Loucy (cell line): Measurements from ENCODE around the gene TSPAN9.

Experiments used
- H2AFZ ChIP-seq: fragments of 200-600 bp; sonication (generic); 2 replicates; pipeline ENCODE4 v1.6.0; 2016; ENCODE audit warnings: antibody characterized with exemption, mild to moderate bottlenecking, low read length, moderate library complexity
- H3F3A ChIP-seq: fragments of 200-600 bp; 2 replicates; pipeline ENCODE4 v1.6.0; 2016; ENCODE audit warnings: antibody characterized with exemption, low read depth, mild to moderate bottlenecking
- H3K27me3 ChIP-seq: fragments of 200-600 bp; sonication (generic); 2 replicates; pipeline ENCODE4 v1.6.1; 2014; ENCODE audit warnings: low read length, mild to moderate bottlenecking; ENCODE audit not compliant: insufficient read depth, poor library complexity, severe bottlenecking
- H3K36me3 ChIP-seq: fragments of 200-600 bp; sonication (generic); 2 replicates; pipeline ENCODE4 v1.6.1; 2016; ENCODE audit warnings: low read length; ENCODE audit not compliant: insufficient read depth
- H3K4me1 ChIP-seq: fragments of 200-600 bp; sonication (generic); 2 replicates; pipeline ENCODE4 v1.5.1; 2014; ENCODE audit warnings: low read length, mild to moderate bottlenecking; ENCODE audit not compliant: insufficient read depth, poor library complexity, severe bottlenecking
- H3K4me2 ChIP-seq: fragments of 200-600 bp; sonication (generic); 2 replicates; pipeline ENCODE4 v1.6.0; 2014; ENCODE audit warnings: antibody characterized with exemption, low read length, low read depth, mild to moderate bottlenecking; ENCODE audit not compliant: poor library complexity, severe bottlenecking
- H3K4me3 ChIP-seq: fragments of 200-600 bp; sonication (generic); 2 replicates; pipeline ENCODE4 v1.5.1; 2014; ENCODE audit warnings: low read length, mild to moderate bottlenecking, mixed read lengths; ENCODE audit not compliant: poor library complexity, severe bottlenecking
- H3K79me2 ChIP-seq: fragments of 200-600 bp; sonication (generic); 2 replicates; pipeline ENCODE4 v1.6.1; 2014; ENCODE audit warnings: low read length; ENCODE audit not compliant: insufficient read depth
- H3K9ac ChIP-seq: fragments of 200-600 bp; sonication (generic); 2 replicates; pipeline ENCODE4 v1.6.0; 2014; ENCODE audit warnings: mild to moderate bottlenecking, low read depth, low read length, moderate library complexity; ENCODE audit not compliant: poor library complexity, severe bottlenecking
- H3K9me2 ChIP-seq: fragments of 200-600 bp; sonication (generic); replicated peaks from 2 replicates; pipeline ENCODE4 v1.6.1; 2016; ENCODE audit warnings: low read depth, low read length, mixed read lengths
- H3K9me3 ChIP-seq: fragments of 200-600 bp; sonication (generic); 2 replicates; pipeline ENCODE4 v1.6.1; 2014; ENCODE audit warnings: mild to moderate bottlenecking, antibody characterized with exemption, low read length, low read depth; ENCODE audit not compliant: insufficient read depth
- H4K20me1 ChIP-seq: fragments of 200-600 bp; sonication (generic); 2 replicates; pipeline ENCODE4 v1.6.0; 2014; ENCODE audit warnings: antibody characterized with exemption, low read length, mild to moderate bottlenecking; ENCODE audit not compliant: insufficient read depth, poor library complexity, severe bottlenecking
- CTCF ChIP-seq: fragments of 200-600 bp; sonication (generic); conservative IDR thresholded peaks from 2 replicates; pipeline ENCODE4 v1.5.1; 2014; ENCODE audit warnings: mild to moderate bottlenecking, antibody characterized with exemption, low read length
- EZH2phosphoT487 ChIP-seq: fragments of 200-600 bp; IDR thresholded peaks from 2 replicates; pipeline ENCODE4 v1.6.1; 2018; ENCODE audit warnings: antibody characterized with exemption, mild to moderate bottlenecking, moderate library complexity, borderline replicate concordance

Gene TSPAN9

GRCh38 chr12:3044141-3044630 is 33.0 kb upstream of the TSPAN9 start:
- H2AFZ ChIP-seq = no peak overlapping the region
- H3K9me3 ChIP-seq = no peaks in the 10 kb centered on the region
- no peaks in the 10 kb centered on the region for H3K4me1 ChIP-seq
- H3K4me2 ChIP-seq = no peak overlapping the region
- no peaks in the 10 kb centered on the region for H4K20me1 ChIP-seq
- TF ChIP-seq EZH2phosphoT487 = no peak
- no peak for TF ChIP-seq CTCF
- no peaks in the 10 kb centered on the region for H3K27me3 ChIP-seq
- no peaks in the 10 kb centered on the region for H3F3A ChIP-seq
- no peaks in the 10 kb centered on the region for H3K79me2 ChIP-seq
- no peaks in the 10 kb centered on the region for H3K9me2 ChIP-seq
- no peaks in the 10 kb centered on the region for H3K36me3 ChIP-seq
- H3K4me3 ChIP-seq = no peak overlapping the region
- H3K9ac ChIP-seq = no peak overlapping the region

GRCh38 chr12:3045494-3045893 is 31.7 kb upstream of the TSPAN9 start:
- H2AFZ ChIP-seq = no peak overlapping the region
- no peaks in the 10 kb centered on the region for H3K9me3 ChIP-seq
- no peak overlapping the region for H3K9ac ChIP-seq
- no peaks in the 10 kb centered on the region for H3K9me2 ChIP-seq
- H3K36me3 ChIP-seq = no peaks in the 10 kb centered on the region
- H3K79me2 ChIP-seq = no peaks in the 10 kb centered on the region
- no peak overlapping the region for H3K4me3 ChIP-seq
- no peaks in the 10 kb centered on the region for H4K20me1 ChIP-seq
- no peak for TF ChIP-seq CTCF
- no peak for TF ChIP-seq EZH2phosphoT487
- H3K27me3 ChIP-seq = no peaks in the 10 kb centered on the region
- no peaks in the 10 kb centered on the region for H3K4me1 ChIP-seq
- no peaks in the 10 kb centered on the region for H3F3A ChIP-seq
- no peak overlapping the region for H3K4me2 ChIP-seq

GRCh38 chr12:3045989-3046388 is 31.2 kb upstream of the TSPAN9 start:
- no peaks in the 10 kb centered on the region for H3K4me1 ChIP-seq
- no peaks in the 10 kb centered on the region for H3K36me3 ChIP-seq
- no peaks in the 10 kb centered on the region for H3K27me3 ChIP-seq
- no peaks in the 10 kb centered on the region for H3K9me2 ChIP-seq
- H2AFZ ChIP-seq = no peak overlapping the region
- H4K20me1 ChIP-seq = no peaks in the 10 kb centered on the region
- H3K9me3 ChIP-seq = no peaks in the 10 kb centered on the region
- H3K4me2 ChIP-seq = no peak overlapping the region
- TF ChIP-seq EZH2phosphoT487 (no peak), CTCF (no peak)
- H3F3A ChIP-seq = no peaks in the 10 kb centered on the region
- no peak overlapping the region for H3K4me3 ChIP-seq
- H3K79me2 ChIP-seq = no peaks in the 10 kb centered on the region
- H3K9ac ChIP-seq = no peak overlapping the region
